H9 (cell line): ENCODE results near the gene LIPA. TPM values are rescaled to one million over a fixed set of nuclear protein-coding genes. Genes with fewer than 3 reads are reported as not detected.

Experiments used
- DNase-seq: peaks from one replicate; pipeline ENCODE4 v3.0.0-alpha.2; 2017
- H2AFZ ChIP-seq: one replicate; pipeline ENCODE4 v1.6.1; 2013; ENCODE audit warnings: mild to moderate bottlenecking, low read length, control low read depth, moderate library complexity
- H2AK5ac ChIP-seq: 2 replicates; pipeline ENCODE4 v1.6.1; 2013; ENCODE audit warnings: low read length, control low read depth, mixed read lengths; ENCODE audit not compliant: insufficient read length
- H2BK120ac ChIP-seq: one replicate; pipeline ENCODE4 v1.6.1; 2013; ENCODE audit warnings: low read depth, mild to moderate bottlenecking, low read length, control low read depth, inconsistent platforms; ENCODE audit not compliant: poor library complexity, severe bottlenecking
- H2BK12ac ChIP-seq: 2 replicates; pipeline ENCODE4 v1.6.1; 2013; ENCODE audit warnings: low read length, control low read depth, mixed read lengths, low read depth; ENCODE audit not compliant: insufficient read length
- H2BK15ac ChIP-seq: 2 replicates; pipeline ENCODE4 v1.6.1; 2013; ENCODE audit warnings: low read depth, low read length, control low read depth
- H2BK20ac ChIP-seq: one replicate; pipeline ENCODE4 v1.6.1; 2013; ENCODE audit warnings: low read depth, mild to moderate bottlenecking, low read length, control low read depth, inconsistent platforms; ENCODE audit not compliant: poor library complexity, severe bottlenecking
- H2BK5ac ChIP-seq: 2 replicates; pipeline ENCODE4 v1.6.1; 2013; ENCODE audit warnings: low read length, control low read depth, mixed read lengths; ENCODE audit not compliant: insufficient read length
- H3K14ac ChIP-seq: 2 replicates; pipeline ENCODE4 v1.6.1; 2013; ENCODE audit warnings: low read length, control low read depth; ENCODE audit not compliant: insufficient read depth
- H3K18ac ChIP-seq: 2 replicates; pipeline ENCODE4 v1.6.1; 2013; ENCODE audit warnings: low read depth, mild to moderate bottlenecking, mixed read lengths, low read length, control low read depth; ENCODE audit not compliant: insufficient read length
- H3K23ac ChIP-seq: 2 replicates; pipeline ENCODE4 v1.6.1; 2013; ENCODE audit warnings: low read length, control low read depth, mixed read lengths, low read depth; ENCODE audit not compliant: insufficient read length
- H3K23me2 ChIP-seq: 2 replicates; pipeline ENCODE4 v1.6.1; 2013; ENCODE audit warnings: low read depth, mild to moderate bottlenecking, mixed read lengths, low read length, control low read depth; ENCODE audit not compliant: insufficient read length, poor library complexity, severe bottlenecking
- H3K27ac ChIP-seq: 2 replicates; pipeline ENCODE4 v1.5.1; 2013; ENCODE audit warnings: low read length, control low read depth, mixed read lengths, low read depth; ENCODE audit not compliant: insufficient read length
- H3K27me3 ChIP-seq: 2 replicates; pipeline ENCODE4 v1.6.1; 2013; ENCODE audit warnings: low read length, control low read depth, inconsistent platforms; ENCODE audit not compliant: insufficient read depth
- H3K4ac ChIP-seq: 2 replicates; pipeline ENCODE4 v1.6.1; 2013; ENCODE audit warnings: low read depth, mild to moderate bottlenecking, control low read depth, inconsistent platforms, low read length, moderate library complexity
- H3K4me1 ChIP-seq: 2 replicates; pipeline ENCODE4 v1.6.1; 2013; ENCODE audit warnings: low read length, control low read depth, inconsistent platforms; ENCODE audit not compliant: insufficient read depth
- H3K4me2 ChIP-seq: 2 replicates; pipeline ENCODE4 v1.6.1; 2013; ENCODE audit warnings: low read length, control low read depth, mixed read lengths; ENCODE audit not compliant: insufficient read length, insufficient read depth
- H3K56ac ChIP-seq: 2 replicates; pipeline ENCODE4 v1.6.1; 2013; ENCODE audit warnings: low read depth, mild to moderate bottlenecking, mixed read lengths, low read length, control low read depth; ENCODE audit not compliant: insufficient read length
- H3K79me1 ChIP-seq: 2 replicates; pipeline ENCODE4 v1.6.1; 2013; ENCODE audit warnings: low read depth, mild to moderate bottlenecking, moderate library complexity, low read length, control low read depth, inconsistent platforms; ENCODE audit not compliant: insufficient read depth, poor library complexity, severe bottlenecking
- H3K79me2 ChIP-seq: 2 replicates; pipeline ENCODE4 v1.6.1; 2013; ENCODE audit warnings: low read length, control low read depth, inconsistent platforms; ENCODE audit not compliant: insufficient read depth
- H3K9ac ChIP-seq: 2 replicates; pipeline ENCODE4 v1.6.1; 2013; ENCODE audit warnings: low read length, control low read depth, mixed read lengths; ENCODE audit not compliant: insufficient read length; ENCODE audit errors: extremely low read depth
- H3K9me3 ChIP-seq: one replicate; pipeline ENCODE4 v1.6.1; 2013; ENCODE audit warnings: low read depth, low read length, inconsistent platforms; ENCODE audit not compliant: control insufficient read depth
- H3T11ph ChIP-seq: one replicate; pipeline ENCODE4 v1.6.1; 2013; ENCODE audit warnings: mild to moderate bottlenecking, low read length, control low read depth, inconsistent platforms
- H4K20me1 ChIP-seq: one replicate; pipeline ENCODE4 v1.6.1; 2013; ENCODE audit not compliant: control insufficient read depth, insufficient read length, insufficient read depth
- H4K5ac ChIP-seq: 2 replicates; pipeline ENCODE4 v1.6.1; 2013; ENCODE audit warnings: low read depth, mild to moderate bottlenecking, mixed read lengths, low read length, control low read depth; ENCODE audit not compliant: insufficient read length
- H4K8ac ChIP-seq: replicated peaks from 2 replicates; pipeline ENCODE4 v1.6.1; 2013; ENCODE audit warnings: low read length, control low read depth, mixed read lengths, low read depth; ENCODE audit not compliant: insufficient read length
- H4K91ac ChIP-seq: 2 replicates; pipeline ENCODE4 v1.6.1; 2013; ENCODE audit warnings: low read depth, mild to moderate bottlenecking, moderate library complexity, mixed read lengths, low read length, control low read depth; ENCODE audit not compliant: insufficient read length
- H3K27ac Mint-ChIP-seq, 3 experiments: 2 replicates in 2 of 3; 3 replicates in 1 of 3; pipeline ENCODE4 v1.8.0; 2020 to 2021; ENCODE audit warnings: mixed read lengths in 3 of 3, mild to moderate bottlenecking in 1 of 3, moderate library complexity in 1 of 3
- H3K27me3 Mint-ChIP-seq: 2 replicates; pipeline ENCODE4 v1.8.0; 2021; ENCODE audit warnings: low read depth, mild to moderate bottlenecking, moderate library complexity, mixed read lengths
- H3K36me3 Mint-ChIP-seq, 3 experiments: 2 replicates in 2 of 3; 3 replicates in 1 of 3; pipeline ENCODE4 v1.8.0; 2020 to 2021; ENCODE audit warnings: low read depth in 3 of 3, mixed read lengths in 3 of 3; ENCODE audit not compliant: insufficient read depth in 1 of 3
- H3K4me1 Mint-ChIP-seq, 2 experiments: 2 replicates each; pipeline ENCODE4 v1.8.0; 2020; ENCODE audit warnings: mixed read lengths in 2 of 2
- H3K4me3 Mint-ChIP-seq, 2 experiments: 2 replicates in 1 of 2; 3 replicates in 1 of 2; pipeline ENCODE4 v1.8.0; 2020 to 2021; ENCODE audit warnings: mild to moderate bottlenecking in 2 of 2, mixed read lengths in 2 of 2, moderate library complexity in 1 of 2
- H3K9me3 Mint-ChIP-seq, 2 experiments: 2 replicates in 1 of 2; 3 replicates in 1 of 2; pipeline ENCODE4 v1.8.0; 2020; ENCODE audit warnings: mild to moderate bottlenecking in 2 of 2, mixed read lengths in 2 of 2, moderate library complexity in 1 of 2
- WGBS: extraction: QIAGEN DNeasy Blood & Tissue Kit; methylation state at CpG from one replicate; pipeline ENCODE4 v1.1.7; 2013; ENCODE audit warnings: missing lambda C conversion rate, low lambda C conversion rate, mixed read lengths; ENCODE audit not compliant: insufficient read length; ENCODE audit errors: extremely low coverage; 5-methylcytosine and 5-hydroxymethylcytosine counted together
- total RNA-seq: library from RNA; stranded (reverse); gene quantifications from 2 replicates; pipeline ENCODE4 v1.2.1, GENCODE V29; 2021
- TF ChIP-seq, protein P1 (sequence below): fragments of 200-600 bp; sonication (generic); conservative IDR thresholded peaks from 3 replicates; pipeline ENCODE4 v1.8.0; 2021; ENCODE audit warnings: antibody characterized with exemption, mild to moderate bottlenecking

The LIPA gene
- total RNA-seq, 1 experiment from 2014 or later: 20.9 TPM

DNA sequence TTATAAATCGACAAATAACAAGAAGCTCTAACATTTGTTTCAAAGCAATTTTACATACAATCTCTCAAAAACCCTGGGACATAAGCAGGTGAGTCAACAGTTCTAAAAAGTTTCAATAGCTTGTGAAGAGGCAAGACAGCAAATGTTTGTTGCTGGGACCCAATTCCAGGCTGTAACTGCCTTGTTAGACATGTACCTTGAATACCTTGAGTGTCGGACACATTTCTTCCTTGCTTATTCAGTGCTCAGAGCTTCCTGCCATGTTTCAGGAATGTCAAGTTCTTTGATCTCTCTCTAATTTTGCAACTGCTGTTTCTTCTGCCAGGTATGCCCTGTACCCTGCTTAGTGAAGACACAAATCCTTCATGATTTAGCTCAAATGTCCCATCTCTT lies 49.5 kb downstream of the LIPA start:
- H4K91ac ChIP-seq: no peak overlapping the region
- H2AFZ ChIP-seq: no peak overlapping the region
- H3K18ac ChIP-seq: no peak overlapping the region
- no peak overlapping the region for H3K9ac ChIP-seq
- no peak overlapping the region for H3K4me2 ChIP-seq
- H2AK5ac ChIP-seq: no peak overlapping the region
- Mint-ChIP-seq H3K27me3 (no peaks in the 10 kb centered on the region), H3K4me1 (peaks cover 14 to 15% of the 10 kb centered on the region in 2 experiments), H3K36me3 (no peaks in the 10 kb centered on the region), H3K4me3 (no peak overlapping the region), H3K27ac (no peak overlapping the region), H3K9me3 (no peaks in the 10 kb centered on the region)
- no peak overlapping the region for H2BK5ac ChIP-seq
- peaks cover 8% of the 10 kb centered on the region for H3K23me2 ChIP-seq
- H3K23ac ChIP-seq: no peak overlapping the region
- H2BK15ac ChIP-seq: no peak overlapping the region
- no peak overlapping the region for H2BK20ac ChIP-seq
- H3K9me3 ChIP-seq: no peaks in the 10 kb centered on the region
- H4K5ac ChIP-seq: no peak overlapping the region
- H3K4me1 ChIP-seq: no peaks in the 10 kb centered on the region
- no CpG with 5 or more reads among the region's 2 CpGs for WGBS
- no peak overlapping the region for H2BK12ac ChIP-seq
- H3K79me2 ChIP-seq: no peaks in the 10 kb centered on the region
- TF ChIP-seq, protein P1, sequence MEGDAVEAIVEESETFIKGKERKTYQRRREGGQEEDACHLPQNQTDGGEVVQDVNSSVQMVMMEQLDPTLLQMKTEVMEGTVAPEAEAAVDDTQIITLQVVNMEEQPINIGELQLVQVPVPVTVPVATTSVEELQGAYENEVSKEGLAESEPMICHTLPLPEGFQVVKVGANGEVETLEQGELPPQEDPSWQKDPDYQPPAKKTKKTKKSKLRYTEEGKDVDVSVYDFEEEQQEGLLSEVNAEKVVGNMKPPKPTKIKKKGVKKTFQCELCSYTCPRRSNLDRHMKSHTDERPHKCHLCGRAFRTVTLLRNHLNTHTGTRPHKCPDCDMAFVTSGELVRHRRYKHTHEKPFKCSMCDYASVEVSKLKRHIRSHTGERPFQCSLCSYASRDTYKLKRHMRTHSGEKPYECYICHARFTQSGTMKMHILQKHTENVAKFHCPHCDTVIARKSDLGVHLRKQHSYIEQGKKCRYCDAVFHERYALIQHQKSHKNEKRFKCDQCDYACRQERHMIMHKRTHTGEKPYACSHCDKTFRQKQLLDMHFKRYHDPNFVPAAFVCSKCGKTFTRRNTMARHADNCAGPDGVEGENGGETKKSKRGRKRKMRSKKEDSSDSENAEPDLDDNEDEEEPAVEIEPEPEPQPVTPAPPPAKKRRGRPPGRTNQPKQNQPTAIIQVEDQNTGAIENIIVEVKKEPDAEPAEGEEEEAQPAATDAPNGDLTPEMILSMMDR: no peak
- no peak overlapping the region for H3K27ac ChIP-seq
- H3T11ph ChIP-seq: no peak overlapping the region
- no peak overlapping the region for H3K56ac ChIP-seq
- H4K8ac ChIP-seq: no peak overlapping the region
- H3K4ac ChIP-seq: no peak overlapping the region
- no peaks in the 10 kb centered on the region for H3K79me1 ChIP-seq
- no peak overlapping the region for H2BK120ac ChIP-seq
- H3K27me3 ChIP-seq: peaks cover 10% of the 10 kb centered on the region; the same call in 1 of the 2 replicates
- H4K20me1 ChIP-seq: no peaks in the 10 kb centered on the region
- no peak for DNase-seq
- no peak overlapping the region for H3K14ac ChIP-seq
